HepG2 (cell line): ENCODE measurements around the gene UBC. TPM values are rescaled to one million over a fixed set of nuclear protein-coding genes. Genes with fewer than 3 reads are reported as not detected.
A peak's percentile ranks its signal among the peaks of the same experiment; 100 is the strongest.

Experiments used
- CHD4 ChIP-seq: fragments of 200-600 bp; sonication (generic); IDR thresholded peaks from 2 replicates; pipeline ENCODE4 v1.7.0; 2017; ENCODE audit warnings: mild to moderate bottlenecking, low read length, borderline replicate concordance
- FUBP1 ChIP-seq: sonication (generic); formaldehyde crosslinking; IDR thresholded peaks from 2 replicates; pipeline ENCODE4 v1.5.1; 2020; ENCODE audit warnings: missing genetic modification reagents, mild to moderate bottlenecking, borderline replicate concordance
- HNRNPK ChIP-seq: fragments of 200-400 bp; formaldehyde crosslinking; IDR thresholded peaks from 2 replicates; pipeline ENCODE4 v1.6.1; 2018; ENCODE audit warnings: low read length, low read depth, moderate library complexity, mild to moderate bottlenecking; ENCODE audit not compliant: poor library complexity, severe bottlenecking
- NRL ChIP-seq: sonication (generic); formaldehyde crosslinking; IDR thresholded peaks from 2 replicates; pipeline ENCODE4 v1.5.0; 2020; ENCODE audit warnings: missing genetic modification reagents, mild to moderate bottlenecking, moderate library complexity, borderline replicate concordance
- PLRG1 ChIP-seq: fragments of 450-650 bp; conservative IDR thresholded peaks from 2 replicates; pipeline ENCODE4 v1.6.1; 2016
- RARA ChIP-seq: IDR thresholded peaks from 2 replicates; pipeline ENCODE4 v1.6.1; 2016; ENCODE audit warnings: missing genetic modification reagents, missing compliant biosample characterization
- TEF ChIP-seq: sonication (generic); formaldehyde crosslinking; IDR thresholded peaks from 2 replicates; pipeline ENCODE4 v1.5.0; 2020; ENCODE audit warnings: missing genetic modification reagents
- THRA ChIP-seq: sonication (generic); formaldehyde crosslinking; IDR thresholded peaks from 2 replicates; pipeline ENCODE4 v1.4.0; 2020; ENCODE audit warnings: missing genetic modification reagents, borderline replicate concordance
- ZNF318 ChIP-seq: sonication (generic); formaldehyde crosslinking; IDR thresholded peaks from 2 replicates; pipeline ENCODE4 v1.4.0; 2020; ENCODE audit warnings: mild to moderate bottlenecking, missing genetic modification reagents
- ZNF343 ChIP-seq: sonication (generic); formaldehyde crosslinking; IDR thresholded peaks from 2 replicates; pipeline ENCODE4 v1.4.0; 2020; ENCODE audit warnings: mild to moderate bottlenecking, missing genetic modification reagents
- ZNF546 ChIP-seq: sonication (generic); formaldehyde crosslinking; conservative IDR thresholded peaks from 2 replicates; pipeline ENCODE4 v1.8.1; 2023; ENCODE audit warnings: mild to moderate bottlenecking, missing genetic modification reagents
- ZNF550 ChIP-seq: sonication (generic); formaldehyde crosslinking; IDR thresholded peaks from 2 replicates; pipeline ENCODE4 v1.4.0; 2020; ENCODE audit warnings: mild to moderate bottlenecking, missing genetic modification reagents, borderline replicate concordance
- ZNF784 ChIP-seq: sonication (generic); formaldehyde crosslinking; IDR thresholded peaks from 2 replicates; pipeline ENCODE4 v1.5.1; 2020; ENCODE audit warnings: missing genetic modification reagents, mild to moderate bottlenecking, borderline replicate concordance
- polyA plus RNA-seq, 8 experiments: library from polyadenylated mRNA; depleted of rRNA in 3 of 8; stranded (reverse) in 7 of 8; unstranded in 1 of 8; fragments of >200 nt; fragmentation: Illumina TruSeq in 4 of 8; extraction: Trizol in 4 of 8; gene quantifications; 2 replicates each; pipeline versions ENCODE4 v1.2.1 to v1.2.3, GENCODE V29; 2011 to 2016; ENCODE audit warnings: low read depth in 4 of 8, missing spikeins in 1 of 8, mixed read lengths in 1 of 8; ENCODE audit not compliant: insufficient read depth in 1 of 8
- total RNA-seq, 5 experiments: library from RNA; depleted of rRNA; stranded (reverse); fragments of >200 nt; fragmentation: Illumina TruSeq; extraction: Trizol; gene quantifications; 2 replicates each; pipeline ENCODE4 v1.2.3, GENCODE V29; 2016; ENCODE audit warnings: low read depth in 1 of 5

Gene UBC
- total and polyA plus RNA-seq, 2 of the 13 experiments (the other 11 are each of a cell fraction or from before 2014, with no cell fraction given): 805 to 1,432 TPM

- TF ChIP-seq ZNF318 (CRISPR knock-in tag) (no peak), CHD4 (no peak; the same call in 1 of the 2 replicates), FUBP1 (CRISPR knock-in tag) (no peak), NRL (CRISPR knock-in tag) (no peak), ZNF546 (CRISPR knock-in tag) (no peak), THRA (CRISPR knock-in tag) (0 out of 2 replicates have a peak, but pooled peaks have one; percentile 18), TEF (CRISPR knock-in tag) (no peak), ZNF550 (CRISPR knock-in tag) (no peak), ZNF784 (CRISPR knock-in tag) (no peak), PLRG1 (no peak), RARA (CRISPR knock-in tag) (0 out of 2 replicates have a peak, but pooled peaks have one; percentile 28), ZNF343 (CRISPR knock-in tag) (no peak), HNRNPK (no peak)
These were observed 26.1 kb upstream of the UBC start (continued) for GRCh38 chr12:124940393-124941169.
